Hematopoietic multipotent progenitor cell treated with erythropoietin and hydrocortisone succinate and interleukin-3 and kit ligand, for 15 days (in vitro differentiated cells): ENCODE results near the gene ACAD10.
"Not testable (repeated sequence)": the region's sequence is repeated elsewhere in the genome, so short reads cannot be mapped to it uniquely, and the experiment has no call there.

Experiments
- DNase-seq: peaks from one replicate; pipeline ENCODE4 v3.0.0-alpha.2; 2015; ENCODE audit warnings: low spot score

The ACAD10 gene

DNA sequence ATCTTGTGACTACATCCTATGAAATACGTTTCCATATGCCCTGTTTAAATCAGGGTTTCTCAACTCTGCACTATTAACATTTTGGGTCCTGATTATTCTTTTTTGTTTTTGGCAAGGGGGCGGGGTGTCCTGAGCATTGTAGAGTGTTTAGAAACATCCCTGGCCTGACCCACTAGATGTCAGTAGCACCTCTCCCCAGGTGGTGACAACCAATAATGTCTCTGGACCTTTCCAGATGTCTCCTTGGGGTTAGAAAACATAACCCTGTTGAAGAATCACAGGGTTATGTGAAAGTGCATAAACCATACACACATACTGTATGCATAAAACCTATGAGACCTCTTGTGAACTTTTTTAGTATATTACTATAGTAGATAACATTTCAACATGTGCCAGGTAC, 1.4 kb downstream of the ACAD10 start:
- DNase-seq: no peak

DNA sequence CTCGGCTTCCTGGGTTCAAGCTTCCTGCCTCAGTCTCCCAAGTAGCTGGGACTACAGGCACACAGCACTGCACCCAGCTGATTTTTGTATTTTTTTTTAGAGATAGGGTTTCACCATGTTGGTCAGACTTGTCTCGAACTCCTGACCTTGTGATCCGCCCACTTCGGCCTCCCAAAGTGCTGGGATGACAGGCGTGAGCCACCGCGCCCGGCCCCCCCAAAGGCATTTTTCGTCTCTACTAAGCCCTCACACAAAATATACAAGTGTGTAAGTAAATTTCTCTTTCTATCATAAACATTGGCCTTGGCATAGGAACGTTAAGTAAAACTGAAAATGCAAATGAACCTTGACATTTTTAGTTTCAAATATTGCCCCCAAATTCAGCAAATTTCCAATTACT, 2.1 kb downstream of the ACAD10 start:
- DNase-seq: no peak

DNA sequence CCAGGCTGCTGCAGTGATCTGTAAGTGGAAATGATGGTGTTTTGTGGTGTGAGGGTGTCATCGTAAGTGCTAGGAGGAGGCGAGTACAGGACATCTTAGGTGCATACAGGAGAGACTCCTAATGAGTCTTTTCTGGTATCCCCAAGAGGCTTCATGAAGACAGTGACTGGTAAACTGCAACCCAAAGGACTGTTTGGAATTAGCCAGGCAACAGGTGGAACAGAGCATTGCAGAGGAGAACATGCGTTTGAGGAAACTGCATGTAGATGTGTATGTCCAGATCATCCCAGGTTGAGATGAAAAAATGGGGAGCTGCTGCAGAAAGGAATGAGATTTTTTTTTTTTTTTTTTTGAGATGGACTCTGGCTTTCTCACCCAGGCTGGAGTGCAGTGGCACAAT, 5.4 kb downstream of the ACAD10 start:
- no peak for DNase-seq

DNA sequence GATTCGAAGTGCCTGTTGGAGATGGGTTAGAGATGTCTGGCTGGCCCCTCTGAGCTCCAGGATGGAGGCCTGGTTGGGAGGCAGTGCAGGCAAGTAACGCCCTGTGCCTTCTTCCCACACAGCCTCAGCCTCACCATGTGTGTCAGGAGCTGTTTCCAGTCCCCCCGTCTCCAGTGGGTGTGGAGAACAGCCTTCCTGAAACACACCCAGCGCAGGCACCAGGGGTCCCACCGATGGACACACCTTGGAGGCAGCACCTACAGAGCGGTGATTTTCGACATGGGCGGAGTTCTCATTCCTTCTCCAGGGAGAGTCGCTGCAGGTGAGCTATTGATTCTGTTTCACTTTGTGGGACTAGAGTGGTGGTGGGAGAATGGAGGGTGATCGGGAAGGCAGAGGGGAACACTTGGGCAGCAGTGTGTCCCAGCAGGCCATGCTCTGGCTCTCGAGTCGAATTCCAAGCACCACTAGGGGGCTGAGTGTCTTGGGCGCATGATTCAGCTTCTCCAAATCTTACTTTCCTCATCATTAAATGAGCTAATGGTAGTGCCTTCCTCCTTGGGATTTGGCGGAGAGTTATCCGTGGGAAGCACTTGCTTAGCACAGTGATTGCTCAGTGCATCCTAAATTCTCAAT, 6.8 kb downstream of the ACAD10 start:
- peak; percentile 27 for DNase-seq

DNA sequence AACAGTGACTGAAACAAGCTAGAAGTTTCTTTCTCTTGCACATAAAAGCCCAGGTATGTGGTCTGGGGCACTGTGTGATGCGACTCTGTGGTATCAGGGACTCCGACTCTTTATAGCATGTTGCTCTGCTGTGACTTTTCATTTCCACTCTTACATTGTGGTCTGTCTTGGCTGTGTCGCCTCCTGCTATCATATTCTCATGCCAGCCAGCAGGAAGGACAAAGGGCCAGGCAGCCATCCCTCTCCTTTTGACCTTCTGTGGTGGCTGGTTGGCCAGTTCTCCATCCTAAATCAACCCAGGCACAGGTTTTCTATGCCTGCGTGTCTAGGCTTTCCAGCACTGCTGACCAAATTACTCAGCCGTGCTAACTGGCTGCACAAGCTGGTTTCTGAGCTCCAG, 8.0 kb downstream of the ACAD10 start:
- DNase-seq: no peak

DNA sequence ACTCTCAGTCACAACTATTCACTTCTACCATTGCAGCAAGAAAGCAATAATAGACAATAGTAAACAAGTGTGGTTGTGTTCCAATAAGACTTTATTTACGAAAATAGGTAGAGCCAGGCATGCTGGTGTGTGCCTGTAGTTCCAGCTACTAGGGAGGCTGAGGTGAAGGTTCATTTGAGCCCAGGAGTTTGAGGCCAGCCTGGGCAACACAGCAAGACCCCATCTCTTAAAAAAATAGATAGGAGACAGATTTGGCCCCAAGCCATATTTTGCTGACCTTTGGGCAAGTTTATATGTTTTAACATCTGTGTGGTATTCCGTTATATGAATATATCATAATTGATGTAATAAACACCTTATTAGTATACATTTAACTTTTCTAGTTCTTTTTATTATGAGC, 14.1 kb downstream of the ACAD10 start:
- no peak for DNase-seq

DNA sequence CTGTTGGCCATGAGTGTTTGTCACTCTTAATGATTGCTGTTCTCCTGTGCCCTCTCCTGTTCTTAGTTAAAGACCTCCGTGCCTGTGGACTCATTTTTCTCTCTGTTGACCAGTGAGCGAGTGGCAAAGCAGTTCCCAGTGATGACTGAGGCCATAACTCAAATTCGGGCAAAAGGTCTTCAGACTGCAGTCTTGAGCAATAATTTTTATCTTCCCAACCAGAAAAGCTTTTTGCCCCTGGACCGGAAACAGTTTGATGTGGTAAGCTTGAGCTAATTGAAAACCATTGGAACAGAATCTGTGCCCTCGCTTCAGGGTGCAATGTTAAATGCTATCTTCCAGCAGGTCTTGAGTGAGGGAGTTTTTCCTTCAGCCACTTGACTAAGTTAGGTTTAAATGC, 19.8 kb downstream of the ACAD10 start:
- no peak for DNase-seq

DNA sequence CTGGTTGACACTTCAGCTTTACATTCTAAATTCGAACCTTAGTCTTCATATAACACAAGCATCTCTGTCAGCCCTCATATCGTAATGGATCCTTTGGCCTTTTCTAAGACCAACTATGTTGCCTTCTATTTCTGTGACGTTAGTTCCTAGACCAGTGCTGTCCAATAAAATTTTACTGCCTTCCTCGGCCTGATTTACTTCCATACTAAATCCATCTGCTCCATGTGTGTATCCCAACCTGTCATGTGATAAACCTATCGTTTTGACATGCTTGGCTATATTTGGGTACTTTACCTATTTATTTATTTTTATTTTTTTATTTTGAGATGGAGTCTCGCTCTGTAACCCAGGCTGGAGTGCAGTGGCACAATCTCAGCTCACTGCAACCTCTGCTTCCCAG, 20.3 kb downstream of the ACAD10 start:
- no peak for DNase-seq

DNA sequence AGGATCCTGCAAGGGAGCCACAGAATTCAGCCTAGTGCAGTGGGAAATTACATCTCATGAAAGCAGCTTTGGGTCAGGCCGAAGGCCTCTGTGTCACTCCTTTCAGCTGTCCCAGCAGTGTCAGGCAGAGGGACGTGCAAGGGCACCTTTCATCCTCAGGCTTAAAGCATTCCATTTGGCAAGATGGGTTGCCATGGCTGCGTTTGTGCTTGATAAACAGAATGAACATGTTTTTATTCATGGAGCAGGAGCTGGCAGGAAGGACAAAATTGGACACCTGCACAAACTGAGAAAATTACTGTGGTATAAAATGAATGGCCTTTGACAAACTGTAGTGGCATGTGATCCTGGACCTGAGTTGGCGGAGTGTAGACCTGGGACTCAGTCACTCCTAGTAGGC, 29.4 kb downstream of the ACAD10 start:
- no peak for DNase-seq

DNA sequence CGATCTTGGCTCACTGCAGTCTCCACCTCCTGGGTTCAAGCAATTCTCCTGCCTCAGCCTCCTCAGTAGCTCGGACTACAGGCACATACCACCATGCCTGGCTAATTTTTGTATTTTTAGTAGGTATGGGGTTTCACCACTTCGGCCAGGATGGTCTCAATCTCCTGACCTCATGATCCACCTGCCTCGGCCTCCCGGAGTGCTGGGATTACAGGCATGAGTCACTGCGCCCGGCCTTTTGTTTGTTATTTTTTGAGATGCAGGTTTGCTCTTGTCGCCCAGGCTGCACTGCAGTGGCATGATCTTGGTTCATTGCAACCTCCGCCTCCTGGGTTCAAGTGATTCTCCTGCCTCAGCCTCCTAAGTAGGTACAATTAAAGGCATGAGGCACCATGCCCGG, 33.5 kb downstream of the ACAD10 start:
- not testable (repeated sequence) for DNase-seq

DNA sequence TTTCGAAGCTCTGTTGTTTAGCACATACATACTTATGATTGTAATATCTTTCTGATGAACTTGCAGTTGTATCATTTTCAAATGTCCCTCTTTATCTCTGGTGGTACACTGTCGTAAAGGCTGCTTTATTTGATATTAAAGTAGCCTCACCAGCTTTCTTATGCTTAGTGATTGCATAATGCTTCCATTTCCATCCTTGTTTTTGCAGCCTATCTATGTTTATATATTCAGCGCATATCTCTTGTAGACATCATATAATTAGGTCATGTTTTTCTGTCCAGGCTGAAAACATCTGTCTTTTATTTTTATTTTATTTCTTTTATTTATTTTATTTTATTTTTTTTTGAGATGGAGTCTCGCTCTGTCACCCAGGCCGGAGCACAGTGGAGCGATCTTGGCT, 34.6 kb downstream of the ACAD10 start:
- DNase-seq: no peak

DNA sequence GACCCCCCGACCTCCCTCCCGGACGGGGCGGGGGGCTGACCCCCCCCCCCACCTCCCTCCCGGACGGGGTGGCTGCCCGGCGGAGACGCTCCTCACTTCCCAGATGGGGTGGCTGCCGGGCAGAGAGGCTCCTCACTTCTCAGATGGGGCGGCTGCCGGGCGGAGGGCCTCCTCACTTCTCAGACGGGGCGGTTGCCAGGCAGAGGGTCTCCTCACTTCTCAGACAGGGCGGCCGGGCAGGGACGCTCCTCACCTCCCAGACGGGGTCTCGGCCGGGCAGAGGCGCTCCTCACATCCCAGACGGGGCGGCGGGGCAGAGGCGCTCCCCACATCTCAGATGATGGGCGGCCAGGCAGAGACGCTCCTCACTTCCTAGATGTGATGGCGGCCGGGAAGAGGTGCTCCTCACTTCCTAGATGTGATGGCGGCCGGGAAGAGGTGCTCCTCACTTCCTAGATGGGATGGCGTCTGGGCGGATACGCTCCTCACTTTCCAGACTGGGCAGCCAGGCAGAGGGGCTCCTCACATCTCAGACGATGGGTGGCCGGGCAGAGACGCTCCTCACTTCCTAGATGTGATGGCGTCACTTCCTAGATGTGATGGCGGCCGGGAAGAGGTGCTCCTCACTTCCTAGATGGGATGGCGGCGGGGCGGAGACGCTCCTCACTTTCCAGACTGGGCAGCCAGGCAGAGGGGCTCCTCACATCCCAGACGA, 38.0 kb downstream of the ACAD10 start:
- not testable (repeated sequence) for DNase-seq

DNA sequence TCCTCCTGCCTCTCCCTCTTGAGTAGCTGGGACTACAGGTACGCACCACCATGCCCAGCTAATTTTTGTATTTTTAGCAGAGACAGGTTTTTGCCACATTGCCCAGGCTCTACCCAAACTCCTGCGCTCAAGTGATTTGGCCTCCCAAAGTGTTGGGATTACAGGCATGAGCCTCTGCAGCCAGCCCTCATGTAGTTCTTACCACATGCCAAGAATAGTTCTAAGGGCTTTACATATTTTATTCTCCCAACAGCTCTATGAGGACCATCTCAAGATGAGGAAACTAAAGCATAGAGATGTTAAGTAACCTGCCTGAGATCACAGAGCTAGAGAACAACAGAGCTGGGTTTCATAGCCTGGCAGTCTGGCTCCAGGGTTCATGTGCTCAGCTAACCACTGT, 42.9 kb downstream of the ACAD10 start:
- DNase-seq: no peak

DNA sequence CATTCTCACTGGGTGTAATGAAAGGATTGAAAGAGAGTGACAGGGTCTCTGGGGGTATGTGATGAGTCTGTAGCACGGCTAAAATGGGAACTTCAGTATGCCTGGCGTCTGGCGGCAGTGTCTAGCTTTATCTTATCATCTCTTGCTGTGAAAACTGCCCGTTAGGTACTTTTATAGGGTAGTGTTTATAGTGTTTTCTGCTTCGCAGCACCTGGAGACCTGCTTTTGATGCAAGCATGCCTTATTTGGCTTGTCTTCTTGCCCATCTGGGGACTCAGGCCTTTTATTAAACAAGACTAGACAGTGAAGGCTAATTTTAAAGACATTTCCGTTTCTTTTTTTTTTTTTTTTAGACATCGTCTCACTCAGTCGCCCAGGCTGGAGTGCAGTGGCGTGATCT, 44.6 kb downstream of the ACAD10 start:
- no peak for DNase-seq

DNA sequence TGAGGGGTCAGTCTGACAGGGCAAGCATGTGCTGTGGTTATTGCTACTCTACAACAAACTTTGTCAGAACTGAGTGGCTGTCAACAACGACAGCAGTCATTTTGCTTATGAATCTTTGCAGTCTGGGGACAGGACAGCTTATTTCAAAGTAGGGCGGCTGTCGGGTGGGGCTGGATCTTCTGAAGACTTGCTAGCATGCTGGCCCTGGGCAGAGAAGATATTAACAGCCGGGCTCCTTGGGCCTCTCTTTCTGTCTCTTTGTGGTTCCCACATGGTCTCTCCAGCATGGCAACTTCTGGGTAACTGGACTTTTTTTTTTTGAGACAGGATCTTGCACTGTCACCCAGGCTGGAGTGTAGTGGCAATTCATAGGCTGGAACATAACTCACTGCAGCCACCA, 46.9 kb downstream of the ACAD10 start:
- peak; percentile 34 for DNase-seq

DNA sequence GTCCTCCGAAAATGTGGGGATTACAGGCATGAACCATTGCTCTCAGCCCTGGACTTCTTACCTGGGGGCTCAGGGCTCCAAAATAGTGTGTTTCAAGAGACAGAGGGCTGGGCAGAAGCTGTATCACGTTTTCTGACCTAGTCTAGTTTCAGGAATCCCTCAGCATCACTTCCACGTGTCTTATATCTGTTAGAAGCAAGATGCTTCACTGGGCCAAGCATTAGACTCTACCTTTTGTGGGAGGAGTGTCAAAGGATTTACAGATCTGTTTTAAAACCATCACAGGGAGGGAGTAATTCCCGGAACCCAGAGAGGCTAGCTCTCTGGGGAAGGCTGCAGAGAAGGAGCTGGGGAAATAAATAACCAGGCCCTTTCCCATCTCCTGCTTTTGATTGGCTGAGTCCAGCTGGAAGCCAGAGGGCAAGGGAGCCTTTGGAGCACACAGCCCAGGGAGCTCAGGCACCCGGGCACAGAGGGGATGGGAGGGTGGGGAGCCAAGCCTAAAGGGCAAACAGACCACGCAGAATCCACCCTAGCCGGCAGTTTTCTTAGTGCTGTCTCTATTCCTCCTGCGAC, 47.6 kb downstream of the ACAD10 start:
- no peak for DNase-seq

DNA sequence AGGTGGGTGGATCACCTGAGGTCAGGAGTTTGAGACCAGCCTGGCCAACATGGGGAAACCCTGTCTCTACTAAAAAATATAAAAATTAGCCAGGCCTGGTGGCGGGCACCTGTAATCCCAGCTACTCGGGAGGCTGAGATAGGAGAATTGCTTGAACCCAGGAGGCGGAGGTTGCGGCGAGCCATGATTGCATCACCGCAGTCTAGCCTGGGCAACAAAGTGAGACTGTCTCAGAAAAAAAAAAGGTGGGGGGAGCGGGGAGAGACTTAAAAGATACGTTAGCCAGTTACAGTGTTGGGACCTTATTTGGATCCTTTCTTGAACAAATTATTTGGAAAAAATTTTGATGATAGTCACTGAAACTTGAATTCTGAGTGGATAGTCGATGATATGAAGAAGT, 53.7 kb downstream of the ACAD10 start:
- not testable (repeated sequence) for DNase-seq

DNA sequence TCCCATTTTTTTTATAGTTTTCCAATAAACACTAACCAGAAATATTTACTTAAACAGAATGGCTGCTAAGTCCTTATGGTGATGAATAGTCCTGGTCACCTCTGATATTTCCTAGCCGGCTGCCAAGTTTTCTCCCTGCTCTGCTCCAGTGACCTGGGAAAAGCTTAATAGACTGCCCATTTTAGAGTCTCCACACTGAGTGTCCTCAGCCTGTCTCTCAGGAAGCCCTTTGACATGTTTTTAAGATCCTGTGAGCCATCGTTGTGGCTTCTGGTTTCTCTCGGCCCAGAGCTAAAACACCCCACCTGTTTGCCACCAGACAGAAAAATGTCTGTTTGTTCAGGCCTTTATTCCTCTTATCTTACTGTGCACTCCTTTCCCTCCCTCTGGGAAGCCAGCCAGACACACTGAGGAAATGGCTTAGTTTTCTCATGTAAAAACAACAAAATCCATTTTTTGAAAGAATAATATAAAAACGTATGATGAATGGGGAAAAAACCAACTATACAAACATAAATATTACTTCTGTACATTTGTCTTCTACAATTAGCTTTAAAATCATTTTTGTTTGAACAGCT, 55.5 kb downstream of the ACAD10 start:
- peak; percentile 67 for DNase-seq

DNA sequence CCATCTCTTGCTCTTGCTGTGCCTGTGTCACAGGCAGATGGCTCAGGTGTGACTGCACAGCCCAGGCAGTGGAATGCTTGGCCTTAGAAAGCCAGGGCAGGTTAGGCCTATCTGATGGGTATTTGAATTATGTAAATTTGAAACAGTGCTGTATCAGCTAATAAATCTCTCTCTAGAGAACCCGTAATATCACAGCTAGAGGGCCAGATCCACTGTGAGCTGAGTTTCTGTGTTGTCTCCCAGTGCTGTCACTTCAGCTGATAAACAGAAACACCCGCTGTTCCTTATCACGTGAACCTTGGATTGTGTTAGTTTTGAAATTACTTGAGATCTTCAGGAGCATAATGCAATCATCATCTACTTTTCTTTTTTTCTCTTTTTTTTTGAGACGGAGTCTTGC, 59.4 kb downstream of the ACAD10 start:
- no peak for DNase-seq

DNA sequence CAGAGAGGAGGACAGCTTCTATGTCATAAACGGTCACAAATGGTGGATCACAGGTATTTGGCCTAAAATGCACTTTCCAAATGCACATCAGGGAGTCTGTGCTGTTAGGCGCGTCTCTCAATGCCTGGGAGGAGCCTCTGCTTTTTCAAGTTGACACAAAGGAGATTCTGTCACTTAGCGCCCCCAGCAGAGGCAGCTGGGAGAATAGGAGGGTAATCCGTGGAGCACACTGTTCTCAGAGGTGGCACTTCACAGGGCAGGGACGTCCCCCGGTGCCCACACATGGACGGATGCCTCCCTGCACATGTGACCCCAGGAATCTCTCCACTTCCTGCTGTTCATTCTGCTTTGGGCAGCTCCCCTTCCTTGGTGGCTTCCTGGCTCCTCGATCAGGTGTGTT, 61.5 kb downstream of the ACAD10 start:
- DNase-seq: no peak

DNA sequence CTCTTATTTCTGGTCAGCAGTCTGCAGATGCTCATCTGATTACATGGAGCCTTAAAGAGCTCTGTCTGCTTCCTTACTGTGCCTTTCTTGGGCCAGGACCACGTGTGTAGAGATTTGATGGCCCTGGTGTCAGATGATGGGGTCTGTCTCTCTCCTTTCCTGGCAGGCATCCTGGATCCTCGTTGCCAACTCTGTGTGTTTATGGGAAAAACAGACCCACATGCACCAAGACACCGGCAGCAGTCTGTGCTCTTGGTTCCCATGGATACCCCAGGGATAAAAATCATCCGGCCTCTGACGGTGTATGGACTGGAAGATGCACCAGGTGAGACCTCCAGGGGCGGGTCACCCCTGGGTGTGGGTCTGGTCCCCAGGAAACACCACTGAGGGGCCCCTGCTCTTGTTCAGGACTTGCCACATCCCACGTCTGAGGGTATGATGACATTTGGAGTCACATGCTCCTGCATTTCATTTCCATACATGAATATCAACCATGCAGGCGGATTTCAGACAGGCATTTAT, 62.4 kb downstream of the ACAD10 start:
- no peak for DNase-seq

DNA sequence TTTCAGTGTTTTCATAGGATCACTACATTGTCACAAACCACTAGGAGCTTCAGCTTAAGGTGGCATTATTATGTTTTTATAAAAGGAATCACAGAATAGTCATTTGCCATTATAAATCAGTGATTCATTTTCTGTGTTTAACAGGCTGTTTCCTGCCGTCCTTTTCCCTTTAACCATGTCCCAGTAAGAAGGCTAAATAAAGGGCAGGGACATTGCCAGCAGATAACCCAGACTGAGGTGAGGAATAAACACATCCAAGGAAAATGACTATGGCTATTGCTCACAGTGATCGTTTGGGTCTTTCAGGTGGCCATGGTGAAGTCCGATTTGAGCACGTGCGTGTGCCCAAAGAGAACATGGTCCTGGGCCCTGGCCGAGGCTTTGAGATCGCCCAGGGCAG, 63.0 kb downstream of the ACAD10 start:
- DNase-seq: no peak

DNA sequence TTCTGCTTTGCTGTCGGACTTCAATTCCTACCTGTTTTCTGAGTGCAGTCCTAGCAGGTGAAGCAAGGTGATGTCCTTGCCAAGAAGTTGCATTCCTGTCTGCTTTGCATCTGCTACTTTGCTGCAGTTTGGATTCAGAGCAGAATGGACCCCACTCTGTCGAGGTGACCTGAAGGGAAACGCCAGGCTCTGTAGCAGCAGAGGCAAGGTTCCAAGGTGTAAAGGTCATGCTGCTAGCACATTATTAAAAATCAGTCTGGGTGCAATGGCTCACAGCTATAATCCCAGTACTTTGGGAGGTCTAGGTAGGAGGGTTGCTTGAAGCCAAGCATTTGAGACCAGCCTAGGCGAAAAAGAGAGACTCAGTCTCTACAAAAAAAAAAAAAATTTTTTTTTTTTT, 63.5 kb downstream of the ACAD10 start:
- no peak for DNase-seq
